Right lobe of liver (tissue), 4 donors: ENCODE data around the gene NWD2.

Source experiments
- CTCF ChIP-seq, 4 donors: fragments of 200-600 bp in 3 of 4; fragments of 450-650 bp in 1 of 4; IDR thresholded peaks; one replicate each; pipeline versions ENCODE4 v1.5.1 to v1.8.0; 2016 to 2022; ENCODE audit warnings: antibody characterized with exemption in 4 of 4, mild to moderate bottlenecking in 2 of 4
- POLR2A ChIP-seq: fragments of 450-650 bp; IDR thresholded peaks from one replicate; pipeline ENCODE4 v1.6.1; 2017; ENCODE audit warnings: antibody characterized with exemption, mild to moderate bottlenecking
- donor health status: DM: no; HTN: no; CAD: no.
- donor health status: DM: no; HTN: no; CAD: no.
- donor health status: DM: no; HTN: yes; CAD: no.

GRCh38 chr4:37359261-37359660 is 114.7 kb downstream of the NWD2 start:
- TF ChIP-seq CTCF (IDR thresholded peaks at IDR 0.05) (no peak), POLR2A (no peak)
